GM21515 (cell line): ENCODE measurements around the gene HS2ST1.

ENCODE experiments used
- ATAC-seq: cut with Tn5 transposase; IDR thresholded peaks from one replicate; pipeline ENCODE4 v1.9.1; 2021; ENCODE audit not compliant: unreplicated experiment

HS2ST1 gene

GRCh38 chr1:87132284-87132870 lies 217.9 kb downstream of the HS2ST1 start:
- peak; percentile 26 for ATAC-seq

DNA sequence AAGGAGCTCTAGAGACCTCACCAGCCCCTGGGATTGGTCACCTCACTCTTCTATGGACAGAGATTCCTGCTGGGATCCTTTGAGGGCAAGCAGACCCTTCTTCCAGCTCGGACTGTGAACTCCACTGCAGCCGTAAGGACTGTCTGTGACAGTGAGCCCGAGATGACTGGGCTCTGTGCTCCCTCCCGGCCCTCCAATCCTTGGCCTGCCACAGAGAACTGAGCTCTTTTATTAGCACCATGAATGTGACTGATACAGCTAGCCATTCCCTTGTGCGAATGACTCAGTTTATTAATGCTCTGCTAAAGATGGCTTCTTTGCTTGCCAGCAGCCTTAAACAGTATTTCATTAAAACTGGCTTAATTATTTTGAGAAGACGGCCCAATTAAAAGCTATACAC lies 219.6 kb downstream of the HS2ST1 start:
- no peak for ATAC-seq

DNA sequence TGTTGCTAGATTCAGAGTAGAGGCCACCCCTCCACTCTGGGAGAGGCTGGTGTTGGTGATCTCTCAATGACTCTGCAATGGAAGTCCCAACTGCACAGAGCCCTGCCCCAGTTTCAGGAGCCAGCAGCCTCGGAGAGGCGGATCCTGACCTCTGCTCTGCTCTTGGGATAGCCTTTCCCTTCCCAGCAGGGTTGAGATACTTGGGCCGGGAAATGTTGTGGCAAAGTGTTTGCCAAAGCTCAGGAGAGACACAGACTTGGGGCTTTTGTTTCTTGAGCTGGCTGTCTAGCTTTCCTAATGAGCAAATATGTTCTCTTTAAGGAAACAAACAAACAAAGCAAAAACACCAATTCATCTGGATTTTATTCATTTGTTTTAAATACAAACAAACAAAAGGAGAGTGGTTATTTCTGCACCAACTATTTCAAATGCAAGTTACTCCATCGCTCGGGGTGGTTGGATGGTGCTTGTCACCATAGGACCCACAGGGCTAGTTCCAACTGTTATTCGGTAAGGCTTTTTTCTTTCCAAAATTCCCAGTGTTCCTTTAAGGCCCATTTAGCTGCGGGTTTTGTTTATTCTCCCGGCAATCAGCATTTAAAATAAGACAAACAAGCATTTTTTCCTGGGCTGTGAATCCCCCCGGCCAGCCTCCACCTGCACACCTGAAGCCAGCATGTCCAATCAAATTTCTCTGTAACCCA lies 220.3 kb downstream of the HS2ST1 start:
- ATAC-seq: no peak

DNA sequence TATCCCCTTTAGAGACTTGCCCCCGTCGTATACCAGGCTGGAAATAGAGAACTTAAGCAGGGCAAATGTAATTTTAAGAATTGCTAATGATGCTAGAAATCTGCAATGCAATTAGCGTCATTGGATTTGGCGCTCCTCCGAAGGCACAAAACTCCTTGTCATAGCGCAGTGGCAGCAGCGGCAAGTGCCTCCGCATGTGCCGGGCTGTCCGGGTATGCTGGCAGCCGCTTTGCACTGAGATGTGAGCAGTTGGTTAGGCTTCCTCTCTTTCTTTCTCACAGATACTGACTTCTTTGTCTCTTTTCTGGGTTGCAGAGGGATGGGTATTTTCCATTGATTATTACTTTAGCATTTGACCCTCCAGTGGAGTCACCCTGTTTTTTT lies 220.9 kb downstream of the HS2ST1 start:
- no peak for ATAC-seq

GRCh38 chr1:87136607-87137341 lies 222.3 kb downstream of the HS2ST1 start:
- ATAC-seq: no peak

DNA sequence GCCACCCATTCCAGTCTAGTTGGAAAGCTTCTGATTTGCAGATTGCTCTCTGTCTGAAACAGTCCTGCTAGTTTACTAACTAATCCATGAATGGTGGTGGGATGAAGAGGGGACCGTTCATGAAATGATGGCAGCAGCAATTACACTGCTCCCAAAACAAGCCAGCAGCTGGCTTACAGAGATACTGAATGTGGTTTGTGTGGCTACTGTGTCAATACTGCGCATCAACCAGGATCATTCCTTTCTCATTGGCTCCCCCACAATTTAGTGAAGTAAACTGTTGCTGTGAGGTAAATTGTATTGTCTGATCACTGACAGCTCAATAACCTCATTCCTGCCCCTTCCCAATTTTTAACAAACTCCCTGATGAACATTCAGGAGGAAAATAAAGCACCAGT lies 222.9 kb downstream of the HS2ST1 start:
- ATAC-seq: no peak

- no peak for ATAC-seq
Measured at GRCh38 chr1:87140831-87141540, 226.6 kb downstream of the HS2ST1 start.

GRCh38 chr1:87141556-87141955 lies 227.1 kb downstream of the HS2ST1 start:
- ATAC-seq: no peak

GRCh38 chr1:87143413-87144135 lies 229.1 kb downstream of the HS2ST1 start:
- peak; percentile 60 for ATAC-seq

GRCh38 chr1:87144316-87144895 lies 230.0 kb downstream of the HS2ST1 start:
- no peak for ATAC-seq

GRCh38 chr1:87144981-87145380 lies 230.5 kb downstream of the HS2ST1 start:
- ATAC-seq: no peak

DNA sequence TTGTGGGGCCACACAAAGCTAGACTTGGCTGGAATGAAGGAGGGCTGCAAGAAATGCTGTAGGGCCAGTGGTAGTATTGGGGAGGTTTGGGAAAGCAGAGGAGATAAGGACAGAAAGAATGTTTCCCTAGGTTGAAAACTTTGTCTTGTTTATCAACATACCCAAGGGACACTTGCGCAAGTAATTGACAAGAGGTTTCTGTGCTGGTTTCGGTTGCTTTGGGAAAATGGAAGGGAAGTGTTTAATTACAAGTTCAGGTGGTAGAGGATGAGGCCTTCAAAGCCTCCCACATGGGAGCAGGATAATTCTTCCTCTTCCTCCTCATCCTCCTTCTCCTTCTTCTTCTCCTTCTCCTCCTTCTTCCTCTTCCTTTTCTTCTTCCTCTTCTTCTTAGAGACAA lies 232.1 kb downstream of the HS2ST1 start:
- no peak for ATAC-seq

GRCh38 chr1:87146986-87147385 lies 232.6 kb downstream of the HS2ST1 start:
- no peak for ATAC-seq

- ATAC-seq: no peak
Measured at GRCh38 chr1:87147851-87148250, 233.4 kb downstream of the HS2ST1 start.

GRCh38 chr1:87148661-87149060 lies 234.2 kb downstream of the HS2ST1 start:
- ATAC-seq: no peak

GRCh38 chr1:87149241-87150041 lies 235.0 kb downstream of the HS2ST1 start:
- no peak for ATAC-seq

GRCh38 chr1:87150143-87150542 lies 235.7 kb downstream of the HS2ST1 start:
- ATAC-seq: no peak

- peak; percentile 85 for ATAC-seq
Measured at GRCh38 chr1:87151500-87152421, 237.3 kb downstream of the HS2ST1 start.

- ATAC-seq: no peak
Measured at GRCh38 chr1:87154384-87154783, 239.9 kb downstream of the HS2ST1 start.
